Dedifferentiated amniotic fluid mesenchymal stem cell (primary cell): ENCODE data around the gene CARM1.
"Not testable (repeated sequence)": the region's sequence is repeated elsewhere in the genome, so short reads cannot be mapped to it uniquely, and the experiment has no call there.

Experiments used
- DNase-seq: peaks from one replicate; pipeline ENCODE4 v3.0.0-alpha.2; 2016; ENCODE audit errors: extremely low spot score

The CARM1 gene

DNA sequence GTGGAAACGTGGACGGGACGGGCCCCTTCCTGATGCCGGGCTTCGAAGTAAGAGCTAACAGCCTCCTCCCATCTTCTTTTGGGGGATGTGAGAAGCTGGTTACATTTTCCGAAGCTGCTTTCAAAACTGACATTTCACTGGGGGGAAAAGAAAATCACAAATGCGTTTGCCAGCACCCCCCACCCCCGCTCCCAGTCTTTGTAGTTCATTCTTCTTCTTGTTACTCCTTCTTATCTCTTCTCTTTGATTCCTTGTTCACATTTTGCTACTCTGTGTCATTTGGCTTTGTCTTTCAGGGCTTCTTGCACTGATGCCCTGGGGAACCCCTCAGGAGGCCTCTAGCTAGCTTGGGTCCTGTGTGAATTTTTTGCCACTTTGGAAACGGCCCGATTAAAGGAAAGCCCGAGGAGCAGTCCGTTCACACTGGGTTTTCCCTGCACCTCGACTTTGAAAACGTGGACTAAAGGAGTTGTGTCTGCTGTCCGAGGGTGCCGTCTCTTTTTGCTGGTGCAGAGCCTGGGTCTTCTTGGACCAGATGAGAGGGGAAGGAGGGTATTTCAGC lies 1.3 kb downstream of the CARM1 start:
- DNase-seq = no peak

DNA sequence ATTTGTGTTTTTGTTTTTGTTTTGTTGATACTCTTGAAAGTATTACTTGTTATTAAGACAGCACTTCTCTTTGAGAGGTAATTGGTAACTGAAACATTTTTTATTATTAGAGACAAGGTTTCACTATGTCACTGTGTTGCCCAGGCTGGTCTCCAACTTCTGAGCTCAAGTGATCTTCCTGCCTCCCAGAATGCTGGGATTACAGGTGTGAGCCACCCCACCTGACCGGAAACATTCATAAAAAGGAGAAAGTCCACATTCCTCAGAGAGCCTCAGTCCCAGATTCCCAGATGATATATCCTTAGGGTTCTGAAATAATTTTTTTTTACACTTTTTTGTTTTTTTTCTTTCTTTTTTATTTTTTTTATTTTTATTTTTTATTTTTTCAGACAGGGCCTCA lies 2.7 kb downstream of the CARM1 start:
- no peak for DNase-seq

DNA sequence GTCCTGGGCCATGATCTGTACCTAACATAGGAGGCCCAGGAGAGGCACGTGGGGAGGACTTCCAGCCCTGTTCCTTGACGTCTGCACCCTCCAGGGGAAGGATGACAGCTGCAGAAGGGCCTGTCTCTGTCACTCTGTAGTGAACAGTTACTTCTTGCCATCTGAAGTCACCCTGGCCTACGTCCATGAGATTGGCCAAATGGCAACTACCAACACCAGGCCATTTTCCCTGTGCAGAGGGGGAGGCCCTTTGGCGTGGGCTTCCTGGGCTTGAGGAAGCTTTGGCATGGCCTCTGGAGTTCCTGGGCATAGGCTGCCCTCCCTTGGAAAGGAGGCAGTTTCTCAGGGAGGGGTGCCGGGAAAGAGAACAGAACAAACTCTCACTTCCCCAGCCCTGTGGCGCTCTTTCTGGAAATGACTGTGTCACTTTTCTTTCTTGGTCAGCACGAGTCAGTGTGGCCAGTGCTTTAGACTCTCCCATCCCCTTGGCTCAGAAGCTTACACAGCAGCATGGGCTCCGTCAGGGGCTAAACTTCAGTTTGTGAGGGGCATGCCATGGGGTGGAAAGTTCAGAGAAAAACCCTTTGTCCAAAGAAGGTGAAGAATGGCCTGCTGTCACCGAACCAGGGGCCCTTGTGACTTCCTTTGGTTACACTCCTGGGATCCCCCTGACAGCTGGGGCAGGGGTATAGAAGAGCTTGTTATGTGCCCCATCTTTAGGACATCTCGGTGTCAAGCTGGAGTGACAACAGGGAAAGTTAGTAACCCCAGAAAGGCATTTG lies 5.3 kb downstream of the CARM1 start:
- DNase-seq = no peak

DNA sequence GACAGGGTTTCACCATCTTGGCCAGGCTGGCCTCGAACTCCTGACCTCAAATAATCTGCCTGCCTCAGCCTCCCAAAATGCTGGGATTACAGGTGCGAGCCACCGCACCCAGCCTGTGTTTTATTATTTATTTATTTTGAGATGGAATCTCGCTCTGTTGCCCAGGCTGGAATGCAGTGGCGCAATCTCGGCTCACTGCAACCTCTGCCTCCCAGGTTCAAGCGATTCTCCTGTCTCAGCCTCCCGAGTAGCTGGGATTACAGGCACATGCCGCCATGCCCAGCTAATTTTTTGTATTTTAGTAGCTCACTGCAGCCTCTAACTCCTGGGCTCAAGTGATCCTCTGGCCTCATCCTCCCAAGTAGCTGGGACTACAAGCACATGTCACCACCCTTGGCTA lies 6.3 kb downstream of the CARM1 start:
- DNase-seq = not testable (repeated sequence)

DNA sequence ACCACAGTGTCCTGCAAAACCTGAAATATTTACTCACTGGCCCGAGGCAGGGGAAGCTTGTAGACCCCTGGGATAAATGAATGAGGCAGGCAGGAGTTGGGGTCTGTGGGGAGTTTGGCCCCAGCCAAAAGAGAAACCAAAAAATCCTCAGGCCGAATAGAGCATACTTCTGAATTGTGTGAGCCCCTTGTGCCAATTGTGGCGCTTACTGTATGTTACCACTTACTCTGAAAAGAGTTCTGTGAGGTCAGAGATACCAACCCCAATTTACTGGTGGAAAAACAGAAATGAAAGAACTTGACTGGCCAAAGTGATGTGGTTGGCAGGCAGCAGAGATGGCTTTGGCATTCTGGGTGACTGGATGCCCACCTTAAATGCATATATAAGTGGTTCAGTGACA lies 6.9 kb downstream of the CARM1 start:
- no peak for DNase-seq

DNA sequence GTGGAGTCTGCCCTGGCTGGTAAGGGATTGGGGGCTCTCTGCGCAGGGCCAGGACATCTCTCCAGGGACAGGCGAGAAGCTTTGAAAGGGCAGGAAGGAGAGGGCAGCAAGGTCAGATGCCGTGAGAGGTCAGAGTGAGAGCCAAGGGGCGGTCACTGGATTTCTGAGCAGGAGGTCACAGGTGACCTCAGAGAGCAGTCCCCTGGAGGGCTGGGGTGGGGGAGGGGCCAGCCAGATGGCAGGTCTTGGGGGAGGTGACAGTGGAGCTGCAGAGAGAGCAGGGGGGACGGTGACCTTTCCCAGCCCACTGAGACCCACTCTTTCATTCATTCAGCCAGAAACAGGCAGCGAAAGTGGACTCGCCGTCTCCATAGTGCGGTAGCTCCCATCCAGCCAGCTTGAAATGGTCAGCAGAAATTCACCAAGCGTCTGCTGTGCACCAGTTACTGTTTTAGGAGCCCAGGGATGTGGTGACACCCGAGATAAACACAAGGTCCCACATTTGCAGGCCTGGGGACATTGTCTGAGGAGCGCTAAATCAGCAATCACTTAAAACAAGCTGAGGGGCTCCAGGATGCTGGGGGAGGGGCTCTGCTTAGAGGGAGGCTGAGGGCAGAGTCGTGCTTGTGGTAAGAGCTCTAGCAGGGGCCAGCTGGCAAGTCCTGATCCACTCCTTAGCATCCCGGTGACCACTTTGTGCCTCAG lies 10.2 kb downstream of the CARM1 start:
- no peak for DNase-seq

DNA sequence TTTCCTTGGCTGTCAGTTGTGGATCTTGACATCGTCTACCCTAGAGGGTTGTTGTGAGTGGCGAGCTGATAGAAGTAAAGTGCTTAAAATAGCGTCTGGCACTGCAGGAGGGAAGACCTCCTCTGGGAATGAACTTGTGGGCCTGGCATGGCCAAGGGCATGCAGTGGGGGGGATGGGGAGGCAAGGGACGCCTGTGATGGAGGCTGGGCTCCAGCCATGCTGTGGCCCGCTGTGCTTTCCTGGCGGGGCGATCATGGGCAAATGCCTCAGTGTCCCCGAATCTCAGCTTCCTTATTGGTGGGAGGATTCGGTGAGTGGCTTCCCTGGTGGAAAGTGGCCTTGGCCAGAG lies 10.7 kb downstream of the CARM1 start:
- no peak for DNase-seq

DNA sequence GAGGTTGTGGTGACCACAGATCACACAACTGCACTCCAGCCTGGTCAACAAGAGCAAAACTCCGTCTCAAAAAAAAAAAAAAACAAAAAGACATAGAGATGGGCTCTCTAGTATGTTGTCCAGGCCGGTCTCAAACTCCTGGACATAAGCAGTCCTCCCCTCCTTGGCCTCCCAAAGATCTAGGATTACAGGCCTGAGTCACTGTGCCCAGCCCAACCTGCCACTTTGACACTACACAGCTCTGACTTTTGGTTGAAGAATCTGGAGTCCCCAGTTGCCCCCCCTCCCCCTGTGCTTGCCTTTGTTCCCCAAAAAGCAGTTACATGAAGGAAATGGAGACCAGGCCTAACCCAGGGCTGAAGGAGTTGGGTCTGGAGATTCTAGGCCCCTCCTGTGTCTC lies 12.9 kb downstream of the CARM1 start:
- DNase-seq = peak; percentile 91

DNA sequence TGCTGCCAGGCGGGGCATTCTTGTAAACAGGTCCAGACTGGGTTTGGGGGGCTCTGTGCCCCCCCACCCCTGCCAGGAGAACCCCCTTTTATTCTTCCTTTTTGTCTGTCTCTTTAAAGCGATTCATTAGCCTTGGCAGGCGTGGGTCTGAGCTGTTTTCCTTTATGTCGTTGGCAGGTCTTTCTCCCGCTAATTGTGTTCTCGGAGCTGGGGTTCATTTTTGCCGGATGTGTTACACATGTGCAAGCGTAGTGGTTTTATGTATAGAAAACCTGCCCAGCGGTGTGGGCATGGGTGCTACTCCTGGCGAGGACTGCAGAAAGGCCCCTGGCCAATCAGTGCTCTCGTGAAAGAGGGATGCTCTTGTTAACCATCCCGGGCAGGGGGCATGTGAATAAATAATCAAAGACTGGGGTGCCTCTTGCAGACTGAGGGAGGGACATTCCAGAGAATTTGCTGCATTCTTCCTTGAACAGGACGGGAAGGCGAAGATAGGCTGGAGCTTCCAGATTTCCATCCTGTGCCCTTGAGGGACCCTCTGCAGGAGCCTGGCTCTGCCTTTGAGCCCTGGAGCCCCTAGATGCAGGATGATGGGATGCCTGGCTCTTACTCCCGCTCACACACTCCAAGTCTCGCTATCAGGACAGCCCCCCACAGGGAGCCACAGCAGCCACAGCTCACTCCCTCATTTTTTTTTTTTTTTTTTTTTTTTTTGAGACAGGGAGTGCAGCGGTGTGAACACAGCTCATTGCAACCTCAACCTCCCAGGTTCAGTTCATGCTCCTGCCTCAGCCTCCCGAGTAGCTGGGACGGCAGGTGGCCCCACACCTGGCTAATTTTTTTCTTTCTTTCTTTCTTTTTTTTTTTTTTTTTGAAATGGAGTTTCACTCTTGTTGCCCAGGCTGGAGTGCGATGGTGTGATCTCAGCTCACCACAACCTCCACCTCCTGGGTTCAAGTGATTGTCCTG lies 14.1 kb downstream of the CARM1 start:
- DNase-seq = no peak

DNA sequence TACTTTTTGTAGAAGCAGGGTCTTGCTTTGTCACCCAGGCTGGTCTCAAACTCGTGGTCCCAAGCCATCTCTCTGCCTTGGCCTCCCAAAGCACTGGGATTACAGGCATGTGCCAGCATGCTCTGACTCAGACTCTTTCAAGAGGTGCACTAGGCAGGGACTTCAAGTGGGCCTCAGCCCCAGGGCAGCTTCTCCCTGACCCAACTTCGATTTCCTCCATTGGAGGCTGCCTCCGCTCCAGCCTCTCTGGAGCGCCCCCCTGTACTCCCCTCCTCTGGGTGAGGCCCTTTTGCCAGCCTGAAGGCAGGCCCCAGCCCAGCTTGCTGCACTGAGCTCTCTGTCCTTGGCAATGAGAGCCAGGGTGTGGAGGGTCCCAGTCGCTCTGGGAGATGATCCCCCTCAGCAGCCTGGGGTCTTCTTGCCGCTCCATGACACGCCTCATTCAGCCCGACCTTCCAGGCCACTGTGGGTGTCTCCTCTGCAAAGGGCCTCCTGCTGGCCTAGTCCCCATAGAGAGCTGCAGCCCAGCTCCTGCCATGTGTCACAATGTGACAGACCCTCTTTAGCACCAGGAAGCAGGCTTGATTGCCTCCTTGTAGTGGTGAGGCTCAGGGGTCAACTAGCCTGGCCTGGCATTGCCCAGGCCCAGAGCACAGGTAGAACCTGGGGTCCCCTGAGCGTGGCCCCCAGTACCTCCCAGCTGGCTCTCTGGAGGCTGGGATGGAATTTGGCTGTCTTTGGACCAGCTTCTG lies 16.4 kb downstream of the CARM1 start:
- DNase-seq = no peak

DNA sequence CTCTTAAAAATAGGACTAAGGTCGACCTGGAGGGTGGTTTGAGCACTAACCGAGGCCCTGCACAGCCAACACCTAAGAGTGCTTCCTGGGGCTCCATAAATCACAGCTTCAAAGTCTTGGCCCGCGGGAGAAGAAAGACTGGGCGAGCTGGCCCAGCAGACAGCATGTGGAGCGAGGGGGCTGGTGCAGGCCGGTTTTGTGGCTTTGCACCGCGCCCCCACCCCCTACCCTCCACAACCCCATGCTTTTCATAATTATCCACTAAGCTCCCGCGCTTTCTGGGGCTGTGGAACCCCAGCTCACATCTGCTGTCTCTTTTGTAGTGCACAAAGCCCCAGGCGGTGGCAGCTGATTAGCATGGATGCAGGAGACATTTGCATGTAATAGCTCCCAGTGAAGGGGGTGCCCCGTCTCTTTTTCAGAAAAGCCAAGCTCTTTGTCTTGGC lies 17.1 kb downstream of the CARM1 start:
- DNase-seq = no peak

DNA sequence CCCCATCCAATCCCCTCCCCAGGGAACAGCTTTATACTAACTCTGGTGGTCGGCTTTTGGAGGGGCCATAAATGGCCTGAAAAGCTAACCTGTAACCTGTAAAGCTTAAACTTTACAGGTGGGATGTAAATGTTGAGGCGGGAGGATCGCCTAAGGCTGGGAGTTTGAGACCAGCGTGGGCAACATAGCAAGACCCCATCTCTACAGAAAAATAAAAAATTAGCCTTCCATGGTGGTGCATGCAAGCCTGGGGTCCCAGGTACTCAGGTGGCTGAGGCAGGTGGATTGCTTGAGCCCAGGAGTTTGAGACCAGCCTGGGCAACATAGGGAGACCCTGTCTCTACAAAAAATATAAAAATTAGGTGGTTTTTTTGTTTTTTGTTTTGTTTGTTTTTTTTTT lies 18.5 kb downstream of the CARM1 start:
- no peak for DNase-seq

DNA sequence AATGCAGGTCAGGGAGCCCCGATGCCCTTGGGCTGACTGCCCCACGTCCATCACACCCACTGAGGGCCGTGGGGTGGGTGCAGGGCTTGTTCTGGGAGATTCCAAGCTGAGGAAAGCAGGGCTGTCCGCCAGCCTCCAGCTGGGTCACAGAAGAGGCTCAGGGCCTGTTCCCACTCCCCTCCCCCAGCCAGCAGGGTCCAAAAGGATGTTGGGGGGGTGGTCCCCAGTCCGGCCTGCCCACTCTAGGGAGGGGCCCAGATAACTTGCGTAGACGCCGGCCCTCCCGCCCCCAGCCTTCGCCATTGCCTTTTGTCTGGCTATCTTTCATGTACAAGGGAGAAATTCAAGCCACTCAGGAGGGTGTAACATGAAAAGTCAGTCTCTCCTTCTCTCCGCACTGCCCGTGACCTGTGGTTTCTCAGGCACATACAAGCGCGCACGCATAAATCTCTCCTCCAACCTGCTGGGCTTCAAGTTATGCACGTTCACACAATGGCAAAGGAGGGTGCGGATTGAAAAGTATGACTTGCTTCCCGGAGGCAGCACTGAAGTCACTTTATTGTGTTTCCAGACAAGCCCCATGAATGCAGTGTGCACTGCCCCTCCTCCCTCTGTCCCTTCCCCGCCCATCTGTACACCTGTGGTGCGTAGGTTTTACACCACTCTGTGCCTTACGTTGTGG lies 20.2 kb downstream of the CARM1 start:
- no peak for DNase-seq

DNA sequence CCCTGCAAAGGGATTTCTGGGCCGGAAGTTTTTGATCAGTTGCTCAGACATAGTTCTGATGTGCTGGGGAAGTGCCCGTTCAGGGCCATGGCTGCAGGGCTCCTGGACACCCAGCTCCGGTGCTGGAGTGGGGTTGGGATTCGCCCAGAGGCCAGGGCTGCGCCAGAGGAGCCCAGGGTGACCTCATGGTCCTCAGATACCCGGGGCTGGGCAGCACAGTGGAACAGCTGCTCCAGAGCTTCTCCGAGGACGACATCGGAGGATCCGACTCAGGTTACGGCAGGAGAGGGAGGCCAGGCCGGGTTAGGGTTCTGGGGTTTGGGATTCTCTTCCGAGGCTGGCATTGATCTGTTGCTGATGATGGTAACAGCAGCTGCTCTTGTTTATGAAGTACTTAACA lies 20.9 kb downstream of the CARM1 start:
- DNase-seq = no peak

DNA sequence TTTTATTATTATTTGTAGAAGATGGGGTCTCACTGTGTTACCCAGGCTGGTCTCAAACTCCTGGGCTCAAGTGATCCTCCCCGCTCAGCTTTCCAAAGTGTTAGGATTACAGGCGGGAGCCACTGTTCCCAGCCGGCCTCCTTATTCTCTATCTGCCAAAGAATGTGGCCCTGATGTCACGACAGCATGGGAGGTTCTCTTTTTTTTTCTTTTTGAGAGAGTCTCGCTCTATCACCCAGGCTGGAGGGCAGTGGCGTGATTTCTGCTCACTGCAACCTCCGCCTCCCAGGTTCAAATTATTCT lies 23.5 kb downstream of the CARM1 start:
- no peak for DNase-seq

DNA sequence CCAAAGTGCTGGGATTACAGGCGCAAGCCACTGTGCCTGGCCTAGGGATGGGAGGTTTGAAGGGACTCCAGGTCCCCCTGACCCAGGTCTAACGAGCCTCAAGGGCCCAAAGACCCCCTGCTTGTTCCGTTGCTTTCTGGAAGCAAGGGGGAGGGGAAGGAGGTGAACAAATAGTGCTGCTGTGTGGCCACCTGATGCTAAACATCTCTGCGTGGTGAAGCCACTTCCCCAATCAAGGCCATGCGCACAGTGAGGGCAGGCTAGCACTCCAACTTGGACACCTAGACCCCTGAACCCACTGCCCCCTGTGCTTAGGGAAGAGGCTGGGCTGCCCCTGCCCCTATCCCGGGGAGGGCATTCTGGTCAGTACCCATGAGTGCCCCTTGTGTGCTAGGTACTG lies 24.0 kb downstream of the CARM1 start:
- no peak for DNase-seq

DNA sequence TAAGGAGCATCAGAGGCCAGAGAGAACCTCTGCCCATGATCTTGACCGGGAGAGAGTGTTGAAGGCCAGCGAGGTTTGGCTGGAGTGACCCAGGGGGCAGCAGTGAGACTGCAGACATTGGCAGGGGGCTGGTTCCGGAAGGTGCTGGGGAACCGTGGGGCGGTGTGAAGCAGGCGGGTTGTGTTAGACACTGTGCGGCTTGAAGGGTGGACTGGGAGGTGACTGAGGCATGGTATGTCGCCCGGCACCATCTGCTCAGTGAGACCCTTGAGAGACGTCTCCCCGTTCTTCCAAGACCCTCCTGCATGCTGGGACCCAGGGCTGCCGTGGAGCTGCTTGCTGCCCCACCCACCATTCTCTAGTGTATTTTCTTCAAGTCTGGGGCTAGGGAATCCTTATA lies 24.6 kb downstream of the CARM1 start:
- DNase-seq = no peak

DNA sequence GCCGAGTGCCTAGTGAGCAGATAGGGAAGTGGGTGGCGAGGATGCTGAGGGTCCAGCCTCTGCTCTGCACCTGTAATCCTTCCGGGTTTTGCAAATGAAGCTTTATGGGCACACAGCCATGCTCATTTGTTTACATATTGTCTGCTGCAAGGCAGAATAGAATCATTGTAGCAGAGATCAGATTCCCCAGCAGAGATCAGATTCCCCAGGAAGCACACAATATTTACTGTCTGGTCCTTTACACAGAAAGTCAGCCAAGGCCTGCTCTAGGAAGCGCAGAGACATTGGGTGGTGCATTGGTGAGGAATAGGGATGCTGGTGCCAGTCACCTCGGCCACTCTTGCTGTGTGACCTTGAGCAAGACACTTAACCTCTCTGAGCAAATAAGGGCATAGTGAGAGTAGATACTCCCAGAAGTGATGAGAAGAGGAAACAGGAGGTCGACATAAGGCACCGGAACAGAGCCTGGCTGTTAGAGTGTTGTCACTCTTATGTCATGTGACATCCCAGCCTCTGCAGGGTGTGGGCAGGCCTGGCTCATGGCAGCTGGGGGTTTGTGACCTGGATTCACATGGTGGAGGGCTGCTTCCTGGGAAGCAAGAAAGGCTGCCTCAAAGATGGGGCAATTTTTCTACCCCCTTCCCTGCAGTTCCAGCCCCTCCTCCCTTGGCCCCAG lies 25.6 kb downstream of the CARM1 start:
- DNase-seq = no peak

DNA sequence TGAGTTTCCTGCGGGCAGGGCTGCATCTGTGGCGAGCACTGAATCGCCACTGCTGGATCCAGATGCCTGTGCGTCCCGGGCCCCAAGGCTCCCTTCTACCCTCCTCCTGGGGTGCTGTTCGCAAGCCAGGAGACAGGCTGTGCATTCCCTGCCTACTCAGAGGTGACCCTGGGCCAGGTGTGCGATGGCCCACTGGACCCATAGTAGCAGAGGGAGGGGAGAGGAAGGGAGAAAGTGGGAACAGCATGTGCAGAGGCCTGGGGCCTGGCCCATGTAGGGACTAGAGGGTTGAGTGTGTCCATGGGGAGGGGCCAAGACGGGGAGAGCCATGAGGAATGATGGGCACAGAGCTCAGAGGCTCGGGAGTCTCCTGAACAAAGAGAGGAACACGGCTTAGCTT lies 27.3 kb downstream of the CARM1 start:
- no peak for DNase-seq

DNA sequence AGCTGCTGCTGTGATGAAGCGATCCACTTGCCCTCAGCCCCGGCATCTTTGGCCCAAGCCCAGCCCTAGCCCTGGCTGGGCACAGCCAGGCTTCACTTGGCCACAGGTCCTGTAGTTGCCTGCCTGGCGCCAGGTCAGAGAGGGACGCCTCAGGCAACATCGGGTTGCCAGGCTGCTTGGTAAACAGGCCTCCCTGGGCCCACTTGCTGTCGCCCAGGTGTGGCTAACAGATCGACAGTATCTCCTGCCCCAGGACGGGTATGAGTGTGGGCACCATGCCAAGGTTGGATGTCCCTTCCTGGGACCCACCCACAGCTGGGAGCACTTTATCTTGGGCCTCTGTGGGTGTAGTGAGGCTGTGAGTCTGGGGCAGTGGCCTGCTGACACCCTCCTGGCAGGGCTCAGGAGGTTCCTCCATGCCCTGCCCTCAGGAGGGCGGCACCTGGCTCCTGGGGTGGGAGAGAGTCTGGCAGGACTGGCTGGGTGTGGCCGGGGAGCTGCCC lies 27.8 kb downstream of the CARM1 start:
- no peak for DNase-seq
